HEK293 (cell line): ENCODE data around the gene GALNS.
A peak's percentile ranks its signal among the peaks of the same experiment; 100 is the strongest.

Experiments used
- CTCF ChIA-PET: fragments of 350-600 bp; formaldehyde crosslinking; extraction: SDS; loops from one replicate; lab custom pipeline; 2021; ENCODE audit warnings: antibody characterized with exemption; lab: Yijun Ruan, JAX
- POLR2A ChIA-PET: fragments of 300-600 bp; formaldehyde crosslinking; extraction: SDS; loops from one replicate; lab custom pipeline; 2020; ENCODE audit warnings: antibody characterized with exemption, inconsistent platforms; lab: Yijun Ruan, JAX
- H3K27ac ChIP-seq: fragments of 200-500 bp; sonication (Bioruptor generic); 2 replicates; pipeline ENCODE4 v1.5.1; 2014; ENCODE audit warnings: low read depth, low read length, control low read depth, inconsistent platforms; ENCODE audit errors: extremely low read depth
- H3K36me3 ChIP-seq, 2 experiments: fragments of 200-500 bp in 1 of 2; sonication (Bioruptor generic) in 1 of 2; 1 replicate in 1 of 2; 2 replicates in 1 of 2; pipeline ENCODE4 v1.5.1; 2014 to 2017; ENCODE audit warnings: inconsistent platforms in 2 of 2, low read length in 2 of 2; ENCODE audit not compliant: control insufficient read depth in 2 of 2, insufficient read depth in 1 of 2
- H3K4me1 ChIP-seq: fragments of 200-500 bp; sonication (Bioruptor generic); 2 replicates; pipeline ENCODE4 v1.5.1; 2014; ENCODE audit warnings: mild to moderate bottlenecking, low read length, inconsistent platforms; ENCODE audit not compliant: control insufficient read depth, insufficient read depth
- H3K4me3 ChIP-seq: 2 replicates; pipeline ENCODE4 v1.5.1; 2011; ENCODE audit warnings: low read depth, mild to moderate bottlenecking, control low read depth, low read length, moderate library complexity
- H3K9me3 ChIP-seq: fragments of 200-500 bp; sonication (Bioruptor generic); 2 replicates; pipeline ENCODE4 v1.5.1; 2014; ENCODE audit warnings: low read depth, low read length, inconsistent platforms; ENCODE audit not compliant: control insufficient read depth, insufficient read depth
- EGR2 ChIP-seq: fragments of 450-650 bp; formaldehyde crosslinking; IDR thresholded peaks from 2 replicates; pipeline ENCODE4 v1.5.1; 2016; ENCODE audit warnings: low read depth, missing biosample characterization, missing genetic modification characterization
- GLIS1 ChIP-seq: fragments of 450-650 bp; formaldehyde crosslinking; IDR thresholded peaks from 2 replicates; pipeline ENCODE4 v1.5.1; 2016; ENCODE audit warnings: missing biosample characterization, missing genetic modification characterization
- IKZF3 ChIP-seq: fragments of 450-650 bp; IDR thresholded peaks from 2 replicates; pipeline ENCODE4 v1.5.0; 2018; ENCODE audit warnings: missing biosample characterization, mild to moderate bottlenecking, missing genetic modification characterization, moderate library complexity
- KLF1 ChIP-seq: fragments of 450-650 bp; formaldehyde crosslinking; IDR thresholded peaks from 2 replicates; pipeline ENCODE4 v1.5.1; 2016; ENCODE audit warnings: missing biosample characterization, missing genetic modification characterization
- KLF9 ChIP-seq: fragments of 450-650 bp; formaldehyde crosslinking; IDR thresholded peaks from 2 replicates; pipeline ENCODE4 v1.5.1; 2016; ENCODE audit warnings: missing biosample characterization, missing genetic modification characterization, low read depth
- PRDM10 ChIP-seq: fragments of 450-650 bp; formaldehyde crosslinking; IDR thresholded peaks from 2 replicates; pipeline ENCODE4 v1.5.1; 2016; ENCODE audit warnings: missing biosample characterization, missing genetic modification characterization
- SP2 ChIP-seq: fragments of 450-650 bp; formaldehyde crosslinking; IDR thresholded peaks from 2 replicates; pipeline ENCODE4 v1.5.1; 2016; ENCODE audit warnings: missing biosample characterization, missing genetic modification characterization
- SP7 ChIP-seq: fragments of 450-650 bp; formaldehyde crosslinking; IDR thresholded peaks from 2 replicates; pipeline ENCODE4 v1.5.1; 2016; ENCODE audit warnings: missing biosample characterization, missing genetic modification characterization
- ZBTB17 ChIP-seq: fragments of 450-650 bp; formaldehyde crosslinking; IDR thresholded peaks from 2 replicates; pipeline ENCODE4 v1.5.1; 2016; ENCODE audit warnings: missing biosample characterization, missing genetic modification characterization
- ZBTB20 ChIP-seq: fragments of 450-650 bp; formaldehyde crosslinking; IDR thresholded peaks from 2 replicates; pipeline ENCODE4 v1.5.1; 2016; ENCODE audit warnings: missing biosample characterization, missing genetic modification characterization
- ZBTB8A ChIP-seq: fragments of 450-650 bp; formaldehyde crosslinking; IDR thresholded peaks from 2 replicates; pipeline ENCODE4 v1.5.1; 2016; ENCODE audit warnings: missing biosample characterization, missing genetic modification characterization
- ZFHX2 ChIP-seq: fragments of 450-650 bp; formaldehyde crosslinking; conservative IDR thresholded peaks from 2 replicates; pipeline ENCODE4 v1.5.1; 2016; ENCODE audit warnings: missing biosample characterization, missing genetic modification characterization
- ZIC2 ChIP-seq: fragments of 450-650 bp; formaldehyde crosslinking; IDR thresholded peaks from 2 replicates; pipeline ENCODE4 v1.5.1; 2016; ENCODE audit warnings: missing biosample characterization, missing genetic modification characterization
- ZNF133 ChIP-seq: fragments of 450-650 bp; formaldehyde crosslinking; IDR thresholded peaks from 2 replicates; pipeline ENCODE4 v1.5.1; 2016; ENCODE audit warnings: missing biosample characterization, missing genetic modification characterization
- ZNF174 ChIP-seq: fragments of 450-650 bp; formaldehyde crosslinking; IDR thresholded peaks from 2 replicates; pipeline ENCODE4 v1.5.0; 2017; ENCODE audit warnings: missing biosample characterization, mild to moderate bottlenecking, missing genetic modification characterization
- ZNF223 ChIP-seq: fragments of 450-650 bp; formaldehyde crosslinking; IDR thresholded peaks from 2 replicates; pipeline ENCODE4 v1.5.1; 2016; ENCODE audit warnings: missing biosample characterization, missing genetic modification characterization
- ZNF350 ChIP-seq: fragments of 450-650 bp; formaldehyde crosslinking; IDR thresholded peaks from 2 replicates; pipeline ENCODE4 v1.5.0; 2017; ENCODE audit warnings: missing biosample characterization, mild to moderate bottlenecking, missing genetic modification characterization
- ZNF433 ChIP-seq: fragments of 450-650 bp; formaldehyde crosslinking; IDR thresholded peaks from 2 replicates; pipeline ENCODE4 v1.5.1; 2016; ENCODE audit warnings: missing biosample characterization, missing genetic modification characterization, low read depth
- ZNF501 ChIP-seq: fragments of 450-650 bp; formaldehyde crosslinking; IDR thresholded peaks from 2 replicates; pipeline ENCODE4 v1.5.1; 2016; ENCODE audit warnings: missing biosample characterization, missing genetic modification characterization
- ZNF600 ChIP-seq: fragments of 450-650 bp; formaldehyde crosslinking; IDR thresholded peaks from 2 replicates; pipeline ENCODE4 v1.5.1; 2016; ENCODE audit warnings: missing biosample characterization, missing genetic modification characterization
- ZNF692 ChIP-seq: fragments of 450-650 bp; formaldehyde crosslinking; IDR thresholded peaks from 2 replicates; pipeline ENCODE4 v1.5.1; 2016; ENCODE audit warnings: missing biosample characterization, missing genetic modification characterization
- ZNF701 ChIP-seq: fragments of 450-650 bp; formaldehyde crosslinking; IDR thresholded peaks from 2 replicates; pipeline ENCODE4 v1.5.1; 2016; ENCODE audit warnings: missing biosample characterization, missing genetic modification characterization
- TF ChIP-seq, protein P1 (sequence below): fragments of 450-650 bp; formaldehyde crosslinking; IDR thresholded peaks from 2 replicates; pipeline ENCODE4 v1.5.1; 2016; ENCODE audit warnings: missing biosample characterization, missing genetic modification characterization
- TF ChIP-seq, protein P2 (sequence below): fragments of 450-650 bp; formaldehyde crosslinking; IDR thresholded peaks from 2 replicates; pipeline ENCODE4 v1.5.1; 2017; ENCODE audit warnings: missing biosample characterization, missing genetic modification characterization

GALNS gene

GRCh38 chr16:88774544-88775393 is 82.0 kb downstream of the GALNS start:
- H3K4me1 ChIP-seq: peaks cover 25% of the 10 kb centered on the region
- no peak overlapping the region; the same call in 1 of the 2 replicates for H3K27ac ChIP-seq
- TF ChIP-seq ZNF133 (tag by site-specific recombination) (no peak), ZNF600 (peak; percentile 70)
- no peaks in the 10 kb centered on the region for H3K36me3 ChIP-seq
- H3K4me3 ChIP-seq: no peak overlapping the region
- ChIA-PET CTCF (interaction anchor here (1.2 to 9.2 kb wide), 4 partner anchors 11 to 38 kb away, joined by 4 to 58 read pairs (median 4); no protein-coding TSS in a partner anchor), POLR2A (interaction anchor here (0.7 to 1.4 kb wide), 2 partner anchors 10 to 215 kb away, joined by 3 to 10 read pairs; partner anchors contain the start of gene PIEZO1)
- no peaks in the 10 kb centered on the region for H3K9me3 ChIP-seq

- TF ChIP-seq ZIC2 (tag by site-specific recombination) (peak; percentile 36; the same call in 1 of the 2 replicates), ZNF174 (tag by site-specific recombination) (no peak), ZBTB17 (tag by site-specific recombination) (peak; percentile 53), KLF1 (tag by site-specific recombination) (peak; percentile 93), ZBTB8A (tag by site-specific recombination) (0 out of 2 replicates have a peak, but pooled peaks have one; percentile 18), GLIS1 (tag by site-specific recombination) (peak; percentile 39), ZBTB20 (tag by site-specific recombination) (peak; percentile 61), ZFHX2 (tag by site-specific recombination) (peak; percentile 71), ZNF350 (no peak), KLF9 (tag by site-specific recombination) (peak; percentile 90), SP7 (tag by site-specific recombination) (peak; percentile 46; the same call in 1 of the 2 replicates), ZNF433 (tag by site-specific recombination) (no peak), ZNF501 (tag by site-specific recombination) (no peak), SP2 (tag by site-specific recombination) (peak; percentile 25; the same call in 1 of the 2 replicates), ZNF600 (peak; percentile 62), ZNF223 (tag by site-specific recombination) (peak; percentile 98), EGR2 (0 out of 2 replicates have a peak, but pooled peaks have one; percentile 28), ZNF692 (tag by site-specific recombination) (peak; percentile 23; the same call in 1 of the 2 replicates), PRDM10 (tag by site-specific recombination) (peak; percentile 80), ZNF701 (tag by site-specific recombination) (no peak), IKZF3 (peak; percentile 72)
- TF ChIP-seq, protein P1, sequence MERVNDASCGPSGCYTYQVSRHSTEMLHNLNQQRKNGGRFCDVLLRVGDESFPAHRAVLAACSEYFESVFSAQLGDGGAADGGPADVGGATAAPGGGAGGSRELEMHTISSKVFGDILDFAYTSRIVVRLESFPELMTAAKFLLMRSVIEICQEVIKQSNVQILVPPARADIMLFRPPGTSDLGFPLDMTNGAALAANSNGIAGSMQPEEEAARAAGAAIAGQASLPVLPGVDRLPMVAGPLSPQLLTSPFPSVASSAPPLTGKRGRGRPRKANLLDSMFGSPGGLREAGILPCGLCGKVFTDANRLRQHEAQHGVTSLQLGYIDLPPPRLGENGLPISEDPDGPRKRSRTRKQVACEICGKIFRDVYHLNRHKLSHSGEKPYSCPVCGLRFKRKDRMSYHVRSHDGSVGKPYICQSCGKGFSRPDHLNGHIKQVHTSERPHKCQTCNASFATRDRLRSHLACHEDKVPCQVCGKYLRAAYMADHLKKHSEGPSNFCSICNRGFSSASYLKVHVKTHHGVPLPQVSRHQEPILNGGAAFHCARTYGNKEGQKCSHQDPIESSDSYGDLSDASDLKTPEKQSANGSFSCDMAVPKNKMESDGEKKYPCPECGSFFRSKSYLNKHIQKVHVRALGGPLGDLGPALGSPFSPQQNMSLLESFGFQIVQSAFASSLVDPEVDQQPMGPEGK (tag by site-specific recombination): peak; percentile 79
- TF ChIP-seq, protein P2, sequence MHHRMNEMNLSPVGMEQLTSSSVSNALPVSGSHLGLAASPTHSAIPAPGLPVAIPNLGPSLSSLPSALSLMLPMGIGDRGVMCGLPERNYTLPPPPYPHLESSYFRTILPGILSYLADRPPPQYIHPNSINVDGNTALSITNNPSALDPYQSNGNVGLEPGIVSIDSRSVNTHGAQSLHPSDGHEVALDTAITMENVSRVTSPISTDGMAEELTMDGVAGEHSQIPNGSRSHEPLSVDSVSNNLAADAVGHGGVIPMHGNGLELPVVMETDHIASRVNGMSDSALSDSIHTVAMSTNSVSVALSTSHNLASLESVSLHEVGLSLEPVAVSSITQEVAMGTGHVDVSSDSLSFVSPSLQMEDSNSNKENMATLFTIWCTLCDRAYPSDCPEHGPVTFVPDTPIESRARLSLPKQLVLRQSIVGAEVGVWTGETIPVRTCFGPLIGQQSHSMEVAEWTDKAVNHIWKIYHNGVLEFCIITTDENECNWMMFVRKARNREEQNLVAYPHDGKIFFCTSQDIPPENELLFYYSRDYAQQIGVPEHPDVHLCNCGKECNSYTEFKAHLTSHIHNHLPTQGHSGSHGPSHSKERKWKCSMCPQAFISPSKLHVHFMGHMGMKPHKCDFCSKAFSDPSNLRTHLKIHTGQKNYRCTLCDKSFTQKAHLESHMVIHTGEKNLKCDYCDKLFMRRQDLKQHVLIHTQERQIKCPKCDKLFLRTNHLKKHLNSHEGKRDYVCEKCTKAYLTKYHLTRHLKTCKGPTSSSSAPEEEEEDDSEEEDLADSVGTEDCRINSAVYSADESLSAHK (tag by site-specific recombination): no peak
- POLR2A ChIA-PET: interaction anchor here (0.8 to 1.4 kb wide), 4 partner anchors 10 to 36 kb away, joined by 3 to 10 read pairs (median 4); partner anchors contain the start of gene PIEZO1
- no peak overlapping the region for H3K27ac ChIP-seq
- H3K9me3 ChIP-seq: no peaks in the 10 kb centered on the region
- peaks cover 28% of the 10 kb centered on the region for H3K4me1 ChIP-seq
- no peaks in the 10 kb centered on the region for H3K36me3 ChIP-seq
- H3K4me3 ChIP-seq: no peak overlapping the region
- CTCF ChIA-PET: interaction anchor here (0.6 to 9.2 kb wide), 5 partner anchors 10 to 1200 kb away, joined by 4 to 58 read pairs (median 4); no protein-coding TSS in a partner anchor
These were observed 82.9 kb downstream of the GALNS start for GRCh38 chr16:88773812-88774291.
